Upper lobe of left lung (tissue), 6 donors: ENCODE measurements around the gene S100A10. TPM values are rescaled to one million over a fixed set of nuclear protein-coding genes. Genes with fewer than 3 reads are reported as not detected.

Experiments
- ATAC-seq, 2 donors: fragments of 200-7000 bp; cut with Tn5 transposase; one replicate each; pipeline ENCODE4 v1.9.1; 2022; ENCODE audit warnings: mild to moderate bottlenecking in 2 of 2, moderate library complexity in 2 of 2; ENCODE audit not compliant: low FRiP score in 2 of 2
- DNase-seq, 2 donors: peaks; one replicate each; pipeline ENCODE4 v3.0.0-alpha.2; 2019 to 2020
- H3K27ac ChIP-seq, 4 donors: fragments of 200-600 bp; sonication (generic); one replicate each; pipeline ENCODE4 v1.5.1; 2016 to 2019
- H3K27me3 ChIP-seq, 4 donors: fragments of 200-600 bp; sonication (generic); one replicate each; pipeline ENCODE4 v1.5.1; 2017 to 2019
- H3K36me3 ChIP-seq, 4 donors: fragments of 200-600 bp; sonication (generic); one replicate each; pipeline ENCODE4 v1.5.1; 2016 to 2019
- H3K4me1 ChIP-seq, 4 donors: fragments of 200-600 bp; sonication (generic); one replicate each; pipeline ENCODE4 v1.5.1; 2018 to 2019
- H3K4me3 ChIP-seq, 4 donors: fragments of 200-600 bp; sonication (generic); one replicate each; pipeline ENCODE4 v1.5.1; 2017 to 2019; ENCODE audit warnings: mild to moderate bottlenecking in 2 of 4, moderate library complexity in 1 of 4
- H3K9me3 ChIP-seq, 4 donors: fragments of 200-600 bp; sonication (generic); one replicate each; pipeline ENCODE4 v1.5.1; 2018 to 2019
- CTCF ChIP-seq, 6 experiments: fragments of 450-650 bp in 4 of 6; fragments of 200-600 bp in 2 of 6; sonication (generic) in 2 of 6; IDR thresholded peaks; one replicate each; pipeline ENCODE4 v1.5.1; 2016 to 2019; ENCODE audit warnings: antibody characterized with exemption in 6 of 6
- EP300 ChIP-seq, 4 donors: sonication (generic); formaldehyde crosslinking; IDR thresholded peaks; one replicate each; pipeline ENCODE4 v1.5.1; 2017; ENCODE audit warnings: antibody characterized with exemption in 4 of 4, control low read depth in 2 of 4
- POLR2A ChIP-seq, 4 donors: fragments of 450-650 bp; IDR thresholded peaks; one replicate each; pipeline ENCODE4 v1.5.1; 2016 to 2017; ENCODE audit warnings: antibody characterized with exemption in 4 of 4, mild to moderate bottlenecking in 2 of 4
- POLR2AphosphoS5 ChIP-seq, 2 donors: sonication (generic); formaldehyde crosslinking; IDR thresholded peaks; one replicate each; pipeline ENCODE4 v1.5.1; 2017; ENCODE audit warnings: antibody characterized with exemption in 2 of 2
- WGBS, 2 donors: methylation state at CpG; one replicate each; pipeline ENCODE4 v1.1.5; 2017 to 2018; 5-methylcytosine and 5-hydroxymethylcytosine counted together
- total RNA-seq, 6 donors: library from RNA; depleted of rRNA in 4 of 6; stranded (reverse); fragments of >200 nt in 4 of 6; gene quantifications; one replicate each; pipeline versions ENCODE4 v1.1.0 to v1.2.1, GENCODE V29; 2016 to 2021
- donor health status: DM: no; HTN: no; CAD: no; lungs with moderate emphysema.
- donor health status: DM: no; HTN: yes; CAD: no; lungs with severe emphysema.

Gene S100A10
- total RNA-seq, 6 donors from 2014 or later: 79.6 to 785 (median 432) TPM

GRCh38 chr1:151980287-151981177 is 13.1 kb downstream of the S100A10 start:
- ATAC-seq: peak in 1 of 2 donors; percentile 80
- no peaks in the 10 kb centered on the region for H3K9me3 ChIP-seq
- DNase-seq: no peak
- 84 to 87% methylated on average over 5 of the region's 5 CpGs for WGBS, 2 donors
- peaks cover 9 to 57% (median 42%) of the 10 kb centered on the region in 4 donors for H3K36me3 ChIP-seq
- no peaks in the 10 kb centered on the region for H3K27me3 ChIP-seq
- TF ChIP-seq POLR2AphosphoS5 (IDR thresholded peaks at IDR 0.05) (peak in 1 of 2 donors; percentile 44), EP300 (IDR thresholded peaks at IDR 0.05) (no peak)
- H3K27ac ChIP-seq: no peak overlapping the region
- H3K4me3 ChIP-seq: no peak overlapping the region
- peaks cover 8 to 19% (median 14%) of the 10 kb centered on the region in 4 donors for H3K4me1 ChIP-seq

GRCh38 chr1:151978922-151979321 is 14.7 kb downstream of the S100A10 start:
- WGBS, 2 donors: 46 to 49% methylated on average over 5 of the region's 5 CpGs
- H3K9me3 ChIP-seq: no peaks in the 10 kb centered on the region
- ATAC-seq (no peak), DNase-seq (no peak)
- H3K27ac ChIP-seq: no peak overlapping the region
- H3K27me3 ChIP-seq: no peaks in the 10 kb centered on the region
- H3K4me1 ChIP-seq: peaks cover 0 to 5% (median under 1%) of the 10 kb centered on the region in 4 donors
- TF ChIP-seq CTCF (IDR thresholded peaks at IDR 0.05) (no peak), POLR2A (IDR thresholded peaks at IDR 0.05) (no peak), POLR2AphosphoS5 (IDR thresholded peaks at IDR 0.05) (no peak), EP300 (IDR thresholded peaks at IDR 0.05) (no peak)
- no peak overlapping the region for H3K4me3 ChIP-seq
- peaks cover 2 to 41% (median 27%) of the 10 kb centered on the region in 4 donors for H3K36me3 ChIP-seq

- H3K4me1 ChIP-seq: peaks cover 5 to 12% (median 9%) of the 10 kb centered on the region in 4 donors
- no peak for TF ChIP-seq POLR2AphosphoS5 (IDR thresholded peaks at IDR 0.05)
- no peak for TF ChIP-seq CTCF (IDR thresholded peaks at IDR 0.05)
- TF ChIP-seq EP300 (IDR thresholded peaks at IDR 0.05): no peak
- no peak for TF ChIP-seq POLR2A (IDR thresholded peaks at IDR 0.05)
- peaks cover 2 to 29% (median 16%) of the 10 kb centered on the region in 4 donors for H3K36me3 ChIP-seq
- H3K27ac ChIP-seq: no peak overlapping the region
- no peaks in the 10 kb centered on the region for H3K27me3 ChIP-seq
- ATAC-seq (no peak), DNase-seq (no peak)
- no peaks in the 10 kb centered on the region for H3K9me3 ChIP-seq
- WGBS, 2 donors: 81 to 86% methylated on average over 5 of the region's 5 CpGs
- no peak overlapping the region for H3K4me3 ChIP-seq
Measured at GRCh38 chr1:151977662-151978230, 15.9 kb downstream of the S100A10 start.

GRCh38 chr1:151976858-151977257 is 16.8 kb downstream of the S100A10 start:
- 85 to 95% methylated on average over 3 of the region's 3 CpGs for WGBS, 2 donors
- H3K4me1 ChIP-seq: peaks cover 12 to 16% (median 13%) of the 10 kb centered on the region in 4 donors
- H3K9me3 ChIP-seq: no peaks in the 10 kb centered on the region
- TF ChIP-seq EP300 (IDR thresholded peaks at IDR 0.05) (no peak), CTCF (IDR thresholded peaks at IDR 0.05) (no peak), POLR2AphosphoS5 (IDR thresholded peaks at IDR 0.05) (no peak), POLR2A (IDR thresholded peaks at IDR 0.05) (no peak)
- no peak overlapping the region for H3K27ac ChIP-seq
- H3K4me3 ChIP-seq: no peak overlapping the region
- DNase-seq: no peak
- ATAC-seq: peak in 1 of 2 donors; percentile 28
- H3K27me3 ChIP-seq: no peaks in the 10 kb centered on the region
- peaks cover 2 to 20% (median 10%) of the 10 kb centered on the region in 4 donors for H3K36me3 ChIP-seq

- ATAC-seq: no peak
- H3K4me1 ChIP-seq: peaks cover 12 to 16% (median 13%) of the 10 kb centered on the region in 4 donors
- H3K4me3 ChIP-seq: no peak overlapping the region
- TF ChIP-seq POLR2AphosphoS5 (IDR thresholded peaks at IDR 0.05) (no peak), POLR2A (IDR thresholded peaks at IDR 0.05) (no peak), CTCF (IDR thresholded peaks at IDR 0.05) (no peak), EP300 (IDR thresholded peaks at IDR 0.05) (no peak)
- no peaks in the 10 kb centered on the region for H3K27me3 ChIP-seq
- no peak overlapping the region for H3K27ac ChIP-seq
- peaks cover 1 to 11% (median 4%) of the 10 kb centered on the region in 4 donors for H3K36me3 ChIP-seq
- H3K9me3 ChIP-seq: no peaks in the 10 kb centered on the region
- no peak for DNase-seq
Measured at GRCh38 chr1:151976015-151976343, 17.7 kb downstream of the S100A10 start.
